Measurements from ENCODE around the gene PRTG.

DNA sequence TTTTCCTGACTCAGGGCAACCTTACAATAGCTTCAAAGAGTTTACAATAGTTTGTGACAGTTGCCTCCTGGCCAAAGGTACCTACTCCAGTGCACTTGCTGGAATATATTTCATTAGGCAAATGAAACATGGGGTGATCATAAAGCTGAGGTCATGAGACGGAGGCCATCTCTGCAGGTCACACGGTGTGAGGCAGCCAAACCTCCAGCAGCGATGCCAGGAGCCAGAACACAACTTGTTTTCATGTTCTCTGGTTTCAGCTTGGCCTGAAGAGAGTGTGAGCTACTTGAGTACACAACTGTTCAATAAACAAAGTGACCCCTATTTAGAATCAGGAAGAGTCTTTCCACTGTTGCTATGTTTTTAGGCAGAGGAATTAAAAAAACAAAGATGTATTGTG lies 112.1 kb downstream of the PRTG start:
- no peak for TF ChIP-seq POLR2A (IDR thresholded peaks at IDR 0.05; ENCODE audit: low read depth, low read length)
- TF ChIP-seq MTA3 (IDR thresholded peaks at IDR 0.05; ENCODE audit: borderline replicate concordance, low read length), result no peak
- no peak for TF ChIP-seq EP300 (IDR thresholded peaks at IDR 0.05; ENCODE audit: borderline replicate concordance in 1 of 2, control insufficient read depth in 1 of 2, low read depth in 2 of 2, low read length in 2 of 2)
- TF ChIP-seq HDAC6 (IDR thresholded peaks at IDR 0.05; ENCODE audit: unreplicated experiment), result no peak
- TF ChIP-seq, protein P1, sequence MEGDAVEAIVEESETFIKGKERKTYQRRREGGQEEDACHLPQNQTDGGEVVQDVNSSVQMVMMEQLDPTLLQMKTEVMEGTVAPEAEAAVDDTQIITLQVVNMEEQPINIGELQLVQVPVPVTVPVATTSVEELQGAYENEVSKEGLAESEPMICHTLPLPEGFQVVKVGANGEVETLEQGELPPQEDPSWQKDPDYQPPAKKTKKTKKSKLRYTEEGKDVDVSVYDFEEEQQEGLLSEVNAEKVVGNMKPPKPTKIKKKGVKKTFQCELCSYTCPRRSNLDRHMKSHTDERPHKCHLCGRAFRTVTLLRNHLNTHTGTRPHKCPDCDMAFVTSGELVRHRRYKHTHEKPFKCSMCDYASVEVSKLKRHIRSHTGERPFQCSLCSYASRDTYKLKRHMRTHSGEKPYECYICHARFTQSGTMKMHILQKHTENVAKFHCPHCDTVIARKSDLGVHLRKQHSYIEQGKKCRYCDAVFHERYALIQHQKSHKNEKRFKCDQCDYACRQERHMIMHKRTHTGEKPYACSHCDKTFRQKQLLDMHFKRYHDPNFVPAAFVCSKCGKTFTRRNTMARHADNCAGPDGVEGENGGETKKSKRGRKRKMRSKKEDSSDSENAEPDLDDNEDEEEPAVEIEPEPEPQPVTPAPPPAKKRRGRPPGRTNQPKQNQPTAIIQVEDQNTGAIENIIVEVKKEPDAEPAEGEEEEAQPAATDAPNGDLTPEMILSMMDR (IDR thresholded peaks at IDR 0.05 in 2 of 3, conservative IDR thresholded peaks at IDR 0.05 in 1 of 3; ENCODE audit: control insufficient read depth in 2 of 3, extremely low read depth in 1 of 3, insufficient read depth in 1 of 3, low read depth in 3 of 3, low read length in 3 of 3), result no peak
- TF ChIP-seq JUND (IDR thresholded peaks at IDR 0.05; ENCODE audit: low read depth, low read length), result no peak
- no peak for TF ChIP-seq FOXK2 (IDR thresholded peaks at IDR 0.05)
- TF ChIP-seq MXI1 (IDR thresholded peaks at IDR 0.05; ENCODE audit: low read depth, low read length), result no peak
